Ishikawa (cell line): ENCODE measurements around the gene RAI1.
A peak's percentile ranks its signal among the peaks of the same experiment; 100 is the strongest.

Source experiments
- CEBPB ChIP-seq: IDR thresholded peaks from 2 replicates; pipeline ENCODE4 v1.6.1; 2012
- CREB1 ChIP-seq: IDR thresholded peaks from 2 replicates; pipeline ENCODE4 v1.6.1; 2012; ENCODE audit warnings: low read depth
- EGR1 ChIP-seq: IDR thresholded peaks from 2 replicates; pipeline ENCODE4 v1.6.1; 2012
- EP300 ChIP-seq: IDR thresholded peaks from 2 replicates; pipeline ENCODE4 v1.6.1; 2012; ENCODE audit warnings: borderline replicate concordance
- FOXM1 ChIP-seq: IDR thresholded peaks from 2 replicates; pipeline ENCODE4 v1.6.1; 2012; ENCODE audit warnings: low read depth, borderline replicate concordance
- NFIC ChIP-seq: IDR thresholded peaks from 2 replicates; pipeline ENCODE4 v1.6.1; 2012
- RAD21 ChIP-seq: IDR thresholded peaks from 2 replicates; pipeline ENCODE4 v1.6.1; 2012; ENCODE audit warnings: low read depth
- TAF1 ChIP-seq: IDR thresholded peaks from 2 replicates; pipeline ENCODE4 v1.6.1; 2012; ENCODE audit warnings: low read depth, mild to moderate bottlenecking
- TCF12 ChIP-seq: IDR thresholded peaks from 2 replicates; pipeline ENCODE4 v1.6.1; 2012; ENCODE audit warnings: low read depth
- TEAD4 ChIP-seq: IDR thresholded peaks from 2 replicates; pipeline ENCODE4 v1.6.1; 2012
- YY1 ChIP-seq: IDR thresholded peaks from 2 replicates; pipeline ENCODE4 v1.6.1; 2012; ENCODE audit warnings: low read depth
- ZBTB7A ChIP-seq: IDR thresholded peaks from 2 replicates; pipeline ENCODE4 v1.6.1; 2012; ENCODE audit warnings: low read depth
- TF ChIP-seq, protein P1 (sequence below): IDR thresholded peaks from 2 replicates; pipeline ENCODE4 v1.6.1; 2012; ENCODE audit warnings: low read depth, mild to moderate bottlenecking
- TF ChIP-seq, protein P2 (sequence below): IDR thresholded peaks from 2 replicates; pipeline ENCODE4 v1.6.1; 2012
- TF ChIP-seq, protein P3 (sequence below): IDR thresholded peaks from 2 replicates; pipeline ENCODE4 v1.6.1; 2012

Gene RAI1

DNA sequence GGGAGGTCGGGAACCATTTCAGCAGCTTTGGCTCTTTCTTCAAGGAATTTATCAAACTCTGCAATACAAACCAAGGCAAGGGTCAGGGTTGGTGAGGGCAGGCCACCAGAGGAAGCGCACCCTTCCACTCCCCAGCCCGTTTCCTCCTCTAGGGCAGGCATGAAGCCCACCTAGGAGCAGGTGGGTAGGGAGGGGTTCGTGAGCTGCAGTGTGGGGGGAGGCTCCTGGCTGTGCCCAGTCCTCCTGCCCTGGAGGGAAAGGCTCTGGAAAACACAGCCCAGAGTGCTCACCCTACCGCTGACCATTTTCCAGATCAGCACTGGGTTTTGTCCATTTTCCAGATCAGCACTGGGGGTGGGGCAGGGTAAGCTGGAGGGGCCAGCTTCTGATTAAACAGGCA is 166.5 kb downstream of the RAI1 start:
- TF ChIP-seq, protein P1, sequence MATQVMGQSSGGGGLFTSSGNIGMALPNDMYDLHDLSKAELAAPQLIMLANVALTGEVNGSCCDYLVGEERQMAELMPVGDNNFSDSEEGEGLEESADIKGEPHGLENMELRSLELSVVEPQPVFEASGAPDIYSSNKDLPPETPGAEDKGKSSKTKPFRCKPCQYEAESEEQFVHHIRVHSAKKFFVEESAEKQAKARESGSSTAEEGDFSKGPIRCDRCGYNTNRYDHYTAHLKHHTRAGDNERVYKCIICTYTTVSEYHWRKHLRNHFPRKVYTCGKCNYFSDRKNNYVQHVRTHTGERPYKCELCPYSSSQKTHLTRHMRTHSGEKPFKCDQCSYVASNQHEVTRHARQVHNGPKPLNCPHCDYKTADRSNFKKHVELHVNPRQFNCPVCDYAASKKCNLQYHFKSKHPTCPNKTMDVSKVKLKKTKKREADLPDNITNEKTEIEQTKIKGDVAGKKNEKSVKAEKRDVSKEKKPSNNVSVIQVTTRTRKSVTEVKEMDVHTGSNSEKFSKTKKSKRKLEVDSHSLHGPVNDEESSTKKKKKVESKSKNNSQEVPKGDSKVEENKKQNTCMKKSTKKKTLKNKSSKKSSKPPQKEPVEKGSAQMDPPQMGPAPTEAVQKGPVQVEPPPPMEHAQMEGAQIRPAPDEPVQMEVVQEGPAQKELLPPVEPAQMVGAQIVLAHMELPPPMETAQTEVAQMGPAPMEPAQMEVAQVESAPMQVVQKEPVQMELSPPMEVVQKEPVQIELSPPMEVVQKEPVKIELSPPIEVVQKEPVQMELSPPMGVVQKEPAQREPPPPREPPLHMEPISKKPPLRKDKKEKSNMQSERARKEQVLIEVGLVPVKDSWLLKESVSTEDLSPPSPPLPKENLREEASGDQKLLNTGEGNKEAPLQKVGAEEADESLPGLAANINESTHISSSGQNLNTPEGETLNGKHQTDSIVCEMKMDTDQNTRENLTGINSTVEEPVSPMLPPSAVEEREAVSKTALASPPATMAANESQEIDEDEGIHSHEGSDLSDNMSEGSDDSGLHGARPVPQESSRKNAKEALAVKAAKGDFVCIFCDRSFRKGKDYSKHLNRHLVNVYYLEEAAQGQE = no peak

DNA sequence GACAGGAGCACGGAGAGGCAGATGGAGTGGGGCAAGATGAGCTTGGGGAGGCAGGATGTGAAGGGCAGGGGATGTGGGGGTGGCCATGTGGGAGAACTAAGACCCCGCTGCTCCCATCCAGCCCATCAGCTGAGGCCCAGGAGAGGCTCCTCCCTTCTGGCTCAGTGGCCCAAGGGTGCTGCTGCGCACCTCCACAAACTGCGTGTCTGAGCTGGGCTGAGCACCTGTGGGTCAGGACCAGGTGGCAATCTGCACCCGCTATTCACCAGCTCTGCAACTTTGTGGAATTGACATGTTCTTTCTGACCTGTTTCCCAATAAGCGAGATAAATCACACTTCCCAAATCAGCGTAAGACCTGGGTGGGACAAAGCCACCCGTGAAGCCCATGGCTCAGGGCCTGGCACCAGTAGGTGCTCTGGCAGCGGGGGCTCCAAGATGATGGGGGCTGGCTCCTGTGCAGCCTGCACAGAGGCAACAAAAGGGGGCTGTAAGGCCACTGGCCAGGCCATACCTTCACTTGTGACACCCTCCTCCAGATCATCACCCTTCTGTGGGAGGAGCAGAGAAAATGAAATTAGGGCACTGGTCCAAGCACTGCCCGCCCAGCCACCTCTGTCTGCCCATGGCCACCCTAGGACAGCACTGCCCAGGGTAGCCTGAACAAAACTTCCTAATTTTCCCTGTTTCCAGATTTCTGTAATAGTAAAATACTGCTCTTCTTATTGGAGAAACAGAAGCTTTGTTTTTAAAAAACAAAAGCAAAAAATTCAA is 167.2 kb downstream of the RAI1 start:
- TF ChIP-seq YY1 = no peak
- no peak for TF ChIP-seq ZBTB7A
- TF ChIP-seq, protein P2, sequence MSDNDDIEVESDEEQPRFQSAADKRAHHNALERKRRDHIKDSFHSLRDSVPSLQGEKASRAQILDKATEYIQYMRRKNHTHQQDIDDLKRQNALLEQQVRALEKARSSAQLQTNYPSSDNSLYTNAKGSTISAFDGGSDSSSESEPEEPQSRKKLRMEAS = no peak
- TF ChIP-seq TCF12 = no peak
- TF ChIP-seq NFIC = no peak
- no peak for TF ChIP-seq FOXM1
- TF ChIP-seq CEBPB = no peak
- TF ChIP-seq EP300 = no peak
- TF ChIP-seq TEAD4 = no peak
- TF ChIP-seq CREB1 = no peak
- TF ChIP-seq RAD21 = no peak
- TF ChIP-seq, protein P1 = no peak
- TF ChIP-seq EGR1 = no peak
- no peak for TF ChIP-seq TAF1

DNA sequence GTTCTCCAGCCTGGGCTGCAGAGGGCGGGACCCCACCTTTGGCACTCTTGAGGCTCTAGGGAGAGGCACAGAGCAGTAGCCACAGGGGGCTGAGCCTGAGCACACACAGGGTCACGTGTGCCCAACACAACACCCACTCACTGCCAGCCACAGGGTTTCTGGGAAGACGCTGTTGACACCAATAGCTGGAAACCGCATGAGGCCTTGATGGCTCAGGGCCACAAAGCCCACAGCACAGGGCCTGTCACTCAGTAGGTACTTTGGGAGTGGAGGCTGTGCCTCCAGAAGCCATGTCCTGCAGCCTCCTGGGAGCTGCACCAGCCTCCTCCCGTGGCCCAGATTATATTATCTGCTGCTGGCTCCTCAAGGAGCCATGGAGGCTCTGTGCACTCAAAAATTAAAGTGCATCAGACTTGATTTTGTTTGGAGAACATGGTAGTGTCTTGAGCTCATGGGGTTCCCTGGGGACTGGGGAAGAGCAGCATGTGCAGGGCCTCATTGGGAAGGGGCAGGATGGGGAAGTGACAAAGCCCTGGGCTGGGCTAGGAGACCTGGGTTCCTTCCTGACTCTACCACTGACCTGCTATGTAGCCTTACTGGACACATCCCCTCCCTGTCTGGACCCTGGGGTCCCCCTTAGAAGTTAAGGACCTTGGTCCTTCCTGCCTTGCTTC is 168.0 kb downstream of the RAI1 start:
- TF ChIP-seq EGR1 (peak; percentile 93), NFIC (no peak)
- TF ChIP-seq, protein P2 = peak; percentile 76
- TF ChIP-seq, protein P3, sequence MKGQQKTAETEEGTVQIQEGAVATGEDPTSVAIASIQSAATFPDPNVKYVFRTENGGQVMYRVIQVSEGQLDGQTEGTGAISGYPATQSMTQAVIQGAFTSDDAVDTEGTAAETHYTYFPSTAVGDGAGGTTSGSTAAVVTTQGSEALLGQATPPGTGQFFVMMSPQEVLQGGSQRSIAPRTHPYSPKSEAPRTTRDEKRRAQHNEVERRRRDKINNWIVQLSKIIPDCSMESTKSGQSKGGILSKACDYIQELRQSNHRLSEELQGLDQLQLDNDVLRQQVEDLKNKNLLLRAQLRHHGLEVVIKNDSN = peak; percentile 96

DNA sequence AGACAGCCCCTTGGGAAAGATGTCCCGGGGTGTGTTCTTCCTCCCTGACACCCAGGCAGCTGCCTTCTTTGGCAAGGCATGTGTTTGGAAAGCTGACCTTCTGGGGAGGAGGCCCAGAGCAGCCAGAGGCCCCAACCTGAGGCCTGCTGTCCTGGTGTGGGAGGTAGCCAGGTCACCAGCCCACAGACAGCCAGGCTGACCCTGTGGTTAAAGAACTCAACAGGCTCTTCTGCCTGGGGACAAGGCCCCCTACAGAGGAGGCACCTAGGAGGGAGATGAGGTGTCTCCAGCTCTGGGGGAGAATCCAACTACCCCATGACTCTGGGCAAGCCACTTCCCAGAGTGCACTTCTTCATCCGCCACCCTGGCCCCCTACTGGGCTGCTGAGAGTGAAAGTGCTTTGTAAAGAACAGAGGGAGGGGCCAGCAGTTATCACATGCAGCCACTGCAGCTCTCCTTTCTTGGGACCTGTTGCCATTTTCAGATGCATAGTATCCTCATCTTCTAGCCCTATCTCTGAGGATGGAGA is 168.7 kb downstream of the RAI1 start:
- TF ChIP-seq ZBTB7A (no peak), NFIC (no peak), YY1 (0 out of 2 replicates have a peak, but pooled peaks have one; percentile 22)
- TF ChIP-seq, protein P2 = 0 out of 2 replicates have a peak, but pooled peaks have one; percentile 25

DNA sequence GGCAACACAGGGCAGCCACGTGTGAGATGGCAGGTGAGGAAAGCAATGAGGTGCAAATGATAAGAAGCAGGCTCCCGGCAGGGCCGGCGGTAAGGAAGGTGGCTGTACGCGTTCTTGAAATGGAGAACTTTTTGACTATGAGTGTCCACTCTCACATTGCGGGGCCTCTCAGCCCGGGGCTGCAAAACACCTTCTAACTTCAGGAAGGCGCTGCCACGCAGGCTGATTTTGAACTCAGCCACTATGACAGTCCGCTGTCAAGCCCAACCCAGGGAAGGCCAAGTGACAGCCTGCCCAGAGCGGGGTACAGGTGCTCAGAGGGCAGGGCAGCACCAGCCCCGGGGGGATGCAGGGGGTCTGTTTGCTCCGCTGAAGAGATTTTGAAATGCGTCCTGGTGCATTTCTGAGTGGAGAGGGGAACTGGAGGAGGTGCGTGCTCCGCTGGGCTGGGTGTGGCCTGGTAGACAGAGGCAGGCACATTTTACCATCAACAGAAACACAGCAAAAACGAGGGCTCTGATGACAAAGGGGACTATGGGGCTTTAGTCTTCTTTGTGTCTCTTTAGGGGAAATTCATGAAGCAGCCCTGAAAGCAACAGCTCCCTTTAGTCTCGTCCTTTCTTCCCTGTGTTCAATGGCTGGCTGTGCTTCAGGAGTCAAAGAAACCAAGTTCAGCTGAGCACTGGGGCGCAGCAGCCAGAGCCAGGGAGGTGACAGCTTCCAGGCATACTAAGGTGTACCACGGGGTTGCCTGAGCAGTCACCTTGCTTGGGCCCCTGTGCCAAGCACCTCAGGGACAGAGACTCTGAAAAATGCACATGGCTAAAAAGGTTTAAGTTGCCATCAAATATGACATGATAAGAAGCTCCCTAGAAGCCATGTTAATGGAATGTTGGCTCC is 170.1 kb downstream of the RAI1 start:
- TF ChIP-seq RAD21 (no peak), TAF1 (no peak), NFIC (no peak), CREB1 (no peak), ZBTB7A (no peak), TCF12 (no peak), CEBPB (no peak), TEAD4 (no peak), EP300 (no peak), YY1 (no peak)
- TF ChIP-seq, protein P3 = no peak
- TF ChIP-seq, protein P1 = no peak
- TF ChIP-seq, protein P2 = no peak
